PC-9 (cell line): Measurements from ENCODE around the gene TMEFF2.

Source experiments
- EZH2 ChIP-seq: fragments of 200-600 bp; sonication (generic); IDR thresholded peaks from 2 replicates; pipeline ENCODE4 v1.8.0; 2017; ENCODE audit warnings: antibody characterized with exemption, low read depth
- TF ChIP-seq, protein P1 (sequence below): fragments of 200-600 bp; sonication (generic); conservative IDR thresholded peaks from 2 replicates; pipeline ENCODE4 v1.6.1; 2017; ENCODE audit warnings: mixed run types, antibody characterized with exemption, mild to moderate bottlenecking, moderate library complexity

DNA sequence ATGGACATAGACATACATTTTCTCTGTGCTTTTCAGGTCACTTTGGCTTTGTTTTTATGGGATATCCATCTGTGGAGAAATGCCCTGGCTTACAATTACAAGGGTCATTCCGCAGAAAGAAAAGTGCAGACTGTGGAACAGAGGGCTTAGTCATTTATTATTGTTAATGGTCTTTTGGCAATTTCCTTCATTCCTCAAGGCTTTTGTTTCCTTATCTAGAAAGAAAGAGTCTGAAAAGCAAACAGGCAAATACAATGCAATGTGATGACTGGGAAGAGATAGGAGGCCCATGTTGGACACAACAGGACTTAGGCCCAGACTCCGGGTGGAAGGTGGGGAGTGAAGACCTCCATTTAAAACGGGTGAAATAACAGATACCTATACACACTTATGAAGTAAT, 218.3 kb downstream of the TMEFF2 start:
- TF ChIP-seq, protein P1, sequence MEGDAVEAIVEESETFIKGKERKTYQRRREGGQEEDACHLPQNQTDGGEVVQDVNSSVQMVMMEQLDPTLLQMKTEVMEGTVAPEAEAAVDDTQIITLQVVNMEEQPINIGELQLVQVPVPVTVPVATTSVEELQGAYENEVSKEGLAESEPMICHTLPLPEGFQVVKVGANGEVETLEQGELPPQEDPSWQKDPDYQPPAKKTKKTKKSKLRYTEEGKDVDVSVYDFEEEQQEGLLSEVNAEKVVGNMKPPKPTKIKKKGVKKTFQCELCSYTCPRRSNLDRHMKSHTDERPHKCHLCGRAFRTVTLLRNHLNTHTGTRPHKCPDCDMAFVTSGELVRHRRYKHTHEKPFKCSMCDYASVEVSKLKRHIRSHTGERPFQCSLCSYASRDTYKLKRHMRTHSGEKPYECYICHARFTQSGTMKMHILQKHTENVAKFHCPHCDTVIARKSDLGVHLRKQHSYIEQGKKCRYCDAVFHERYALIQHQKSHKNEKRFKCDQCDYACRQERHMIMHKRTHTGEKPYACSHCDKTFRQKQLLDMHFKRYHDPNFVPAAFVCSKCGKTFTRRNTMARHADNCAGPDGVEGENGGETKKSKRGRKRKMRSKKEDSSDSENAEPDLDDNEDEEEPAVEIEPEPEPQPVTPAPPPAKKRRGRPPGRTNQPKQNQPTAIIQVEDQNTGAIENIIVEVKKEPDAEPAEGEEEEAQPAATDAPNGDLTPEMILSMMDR: no peak
- TF ChIP-seq EZH2: no peak
